Measurements from ENCODE around the gene HMCN2.

DNA sequence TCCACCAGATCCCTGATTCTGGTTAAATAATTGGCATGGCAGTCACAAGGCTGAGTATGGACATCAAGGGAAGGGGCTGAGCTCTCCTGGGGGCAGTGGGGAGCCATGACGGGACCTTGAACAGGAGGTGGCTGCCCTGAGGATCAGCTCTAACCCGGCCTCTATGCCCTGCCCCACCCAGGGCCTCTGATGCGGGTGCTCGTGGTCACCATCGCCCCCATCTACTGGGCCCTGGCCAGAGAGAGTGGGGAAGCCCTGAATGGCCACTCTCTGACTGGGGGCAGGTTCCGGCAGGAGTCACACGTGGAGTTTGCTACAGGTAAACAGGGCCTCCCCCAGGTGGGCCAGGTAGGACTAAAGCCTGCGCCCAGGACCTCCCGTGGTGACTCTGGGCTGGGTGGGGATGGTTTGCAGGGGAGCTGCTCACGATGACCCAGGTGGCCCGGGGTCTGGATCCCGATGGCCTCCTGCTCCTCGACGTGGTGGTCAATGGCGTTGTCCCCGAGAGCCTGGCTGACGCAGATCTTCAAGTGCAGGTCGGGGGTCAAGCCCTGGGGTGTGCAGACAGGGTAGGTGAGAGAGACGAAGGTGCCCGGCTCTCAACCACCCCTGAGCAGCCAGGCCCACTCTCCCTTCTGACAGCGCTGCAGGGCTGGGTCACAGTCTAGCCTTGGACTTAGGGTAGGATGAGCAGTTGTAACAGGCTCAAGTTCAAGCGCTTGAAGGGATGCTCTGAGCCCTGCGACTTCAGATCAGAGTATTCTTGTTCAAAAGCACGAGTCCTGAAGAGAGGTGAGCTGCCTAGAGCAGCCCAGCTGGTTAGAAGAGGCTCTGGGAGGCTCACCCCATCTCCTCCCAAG is 159.3 kb downstream of the HMCN2 start:
- TF ChIP-seq, protein P1, sequence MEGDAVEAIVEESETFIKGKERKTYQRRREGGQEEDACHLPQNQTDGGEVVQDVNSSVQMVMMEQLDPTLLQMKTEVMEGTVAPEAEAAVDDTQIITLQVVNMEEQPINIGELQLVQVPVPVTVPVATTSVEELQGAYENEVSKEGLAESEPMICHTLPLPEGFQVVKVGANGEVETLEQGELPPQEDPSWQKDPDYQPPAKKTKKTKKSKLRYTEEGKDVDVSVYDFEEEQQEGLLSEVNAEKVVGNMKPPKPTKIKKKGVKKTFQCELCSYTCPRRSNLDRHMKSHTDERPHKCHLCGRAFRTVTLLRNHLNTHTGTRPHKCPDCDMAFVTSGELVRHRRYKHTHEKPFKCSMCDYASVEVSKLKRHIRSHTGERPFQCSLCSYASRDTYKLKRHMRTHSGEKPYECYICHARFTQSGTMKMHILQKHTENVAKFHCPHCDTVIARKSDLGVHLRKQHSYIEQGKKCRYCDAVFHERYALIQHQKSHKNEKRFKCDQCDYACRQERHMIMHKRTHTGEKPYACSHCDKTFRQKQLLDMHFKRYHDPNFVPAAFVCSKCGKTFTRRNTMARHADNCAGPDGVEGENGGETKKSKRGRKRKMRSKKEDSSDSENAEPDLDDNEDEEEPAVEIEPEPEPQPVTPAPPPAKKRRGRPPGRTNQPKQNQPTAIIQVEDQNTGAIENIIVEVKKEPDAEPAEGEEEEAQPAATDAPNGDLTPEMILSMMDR (IDR thresholded peaks at IDR 0.05; ENCODE audit: low read length) = no peak
- TF ChIP-seq EZH2phosphoT487 (IDR thresholded peaks at IDR 0.05; ENCODE audit: low read length) = no peak
- no peak for TF ChIP-seq EZH2 (optimal IDR thresholded peaks at IDR 0.05; ENCODE audit: low read depth, low read length)
